Left ventricle myocardium inferior (tissue), 1 donor: ENCODE measurements around the gene TJP1. TPM values are rescaled to one million over a fixed set of nuclear protein-coding genes. Genes with fewer than 3 reads are reported as not detected.

Experiments used
- DNase-seq: peaks from one replicate; pipeline ENCODE4 v3.0.0-alpha.2; 2020
- H3K27ac ChIP-seq: fragments of 200-600 bp; replicated peaks from 2 replicates; pipeline ENCODE4 v1.8.0; 2021
- H3K27me3 ChIP-seq: fragments of 200-600 bp; 2 replicates; pipeline ENCODE4 v1.8.0; 2021; ENCODE audit warnings: low read depth
- H3K36me3 ChIP-seq: fragments of 200-600 bp; 2 replicates; pipeline ENCODE4 v1.8.0; 2021
- H3K4me1 ChIP-seq: fragments of 200-600 bp; 2 replicates; pipeline ENCODE4 v1.8.0; 2021
- H3K4me3 ChIP-seq: fragments of 200-600 bp; 2 replicates; pipeline ENCODE4 v1.8.0; 2021; ENCODE audit warnings: mild to moderate bottlenecking, moderate library complexity
- H3K9me3 ChIP-seq: fragments of 200-600 bp; replicated peaks from 2 replicates; pipeline ENCODE4 v1.8.0; 2021
- intact Hi-C: fragments of 100-400 bp; cut with micrococcal nuclease; formaldehyde crosslinking; loops from one replicate; pipeline ENCODE4 v1.11.0; 2022
- total RNA-seq: library from RNA; stranded (reverse); fragmentation: NEBNext Ultra II Directional; extraction: Animal tissue kit (Norgen Biotek cat#: 25700); gene quantifications from one replicate; pipeline ENCODE4 v1.2.1, GENCODE V29; 2021
- TF ChIP-seq, protein P1 (sequence below): fragments of 200-600 bp; IDR thresholded peaks from 2 replicates; pipeline ENCODE4 v1.8.0; 2021; ENCODE audit warnings: antibody characterized with exemption, mild to moderate bottlenecking, borderline replicate concordance
- donor health status: DM: no; HTN: yes; CAD: no; lungs with severe emphysema.

The TJP1 gene
- total RNA-seq, 1 donor from 2014 or later: 108 TPM

DNA sequence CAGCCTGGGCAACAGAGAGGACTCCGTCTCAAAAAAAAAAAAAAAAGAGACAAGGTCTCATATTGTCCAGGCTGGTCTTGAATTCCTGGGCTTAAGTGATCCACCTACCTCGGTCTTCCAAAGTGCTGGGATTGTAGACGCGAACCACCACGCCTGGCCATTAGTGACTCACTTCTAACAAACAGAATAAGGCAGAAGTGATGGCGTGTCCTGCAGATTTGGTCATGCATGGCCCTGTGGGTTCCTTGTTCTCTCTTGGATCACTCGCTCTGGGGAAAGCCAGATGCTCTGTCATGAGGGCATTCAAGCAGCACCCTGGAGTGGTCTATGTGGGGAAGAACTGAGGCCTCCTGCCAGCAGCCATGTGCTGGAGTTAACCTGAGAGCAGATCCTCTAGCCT, 27.4 kb upstream of the TJP1 start:
- intact Hi-C loops: no loop called here
- H3K4me3 ChIP-seq: no peak overlapping the region
- H3K27me3 ChIP-seq: no peaks in the 10 kb centered on the region
- H3K36me3 ChIP-seq: no peaks in the 10 kb centered on the region
- H3K4me1 ChIP-seq: peaks cover 3% of the 10 kb centered on the region
- TF ChIP-seq, protein P1, sequence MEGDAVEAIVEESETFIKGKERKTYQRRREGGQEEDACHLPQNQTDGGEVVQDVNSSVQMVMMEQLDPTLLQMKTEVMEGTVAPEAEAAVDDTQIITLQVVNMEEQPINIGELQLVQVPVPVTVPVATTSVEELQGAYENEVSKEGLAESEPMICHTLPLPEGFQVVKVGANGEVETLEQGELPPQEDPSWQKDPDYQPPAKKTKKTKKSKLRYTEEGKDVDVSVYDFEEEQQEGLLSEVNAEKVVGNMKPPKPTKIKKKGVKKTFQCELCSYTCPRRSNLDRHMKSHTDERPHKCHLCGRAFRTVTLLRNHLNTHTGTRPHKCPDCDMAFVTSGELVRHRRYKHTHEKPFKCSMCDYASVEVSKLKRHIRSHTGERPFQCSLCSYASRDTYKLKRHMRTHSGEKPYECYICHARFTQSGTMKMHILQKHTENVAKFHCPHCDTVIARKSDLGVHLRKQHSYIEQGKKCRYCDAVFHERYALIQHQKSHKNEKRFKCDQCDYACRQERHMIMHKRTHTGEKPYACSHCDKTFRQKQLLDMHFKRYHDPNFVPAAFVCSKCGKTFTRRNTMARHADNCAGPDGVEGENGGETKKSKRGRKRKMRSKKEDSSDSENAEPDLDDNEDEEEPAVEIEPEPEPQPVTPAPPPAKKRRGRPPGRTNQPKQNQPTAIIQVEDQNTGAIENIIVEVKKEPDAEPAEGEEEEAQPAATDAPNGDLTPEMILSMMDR: no peak
- no peak for DNase-seq
- H3K27ac ChIP-seq: no peak overlapping the region
- peaks cover 22% of the 10 kb centered on the region for H3K9me3 ChIP-seq

DNA sequence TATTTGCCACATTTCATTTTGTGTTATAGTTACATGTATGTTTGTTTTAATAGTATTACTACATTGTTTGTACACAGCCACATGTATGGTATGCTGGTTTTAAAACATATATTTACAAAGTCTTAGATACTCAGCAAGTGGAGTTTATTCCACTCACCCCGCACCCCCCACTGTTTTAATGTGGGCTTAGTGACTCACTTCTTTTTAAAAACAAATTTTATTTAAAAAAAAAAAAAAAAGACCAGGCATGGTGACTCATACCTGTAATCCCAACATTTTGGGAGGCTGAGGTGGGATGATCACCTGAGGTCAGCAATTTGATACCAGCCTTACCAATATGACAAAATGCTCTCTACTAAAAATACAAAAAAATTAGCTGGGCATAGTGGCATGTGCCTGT, 26.9 kb upstream of the TJP1 start:
- peaks cover 22% of the 10 kb centered on the region for H3K9me3 ChIP-seq
- TF ChIP-seq, protein P1: no peak
- H3K36me3 ChIP-seq: no peaks in the 10 kb centered on the region
- DNase-seq: no peak
- H3K27ac ChIP-seq: no peak overlapping the region
- no peak overlapping the region for H3K4me3 ChIP-seq
- no peaks in the 10 kb centered on the region for H3K4me1 ChIP-seq
- no peaks in the 10 kb centered on the region for H3K27me3 ChIP-seq
- intact Hi-C loops: no loop called here

DNA sequence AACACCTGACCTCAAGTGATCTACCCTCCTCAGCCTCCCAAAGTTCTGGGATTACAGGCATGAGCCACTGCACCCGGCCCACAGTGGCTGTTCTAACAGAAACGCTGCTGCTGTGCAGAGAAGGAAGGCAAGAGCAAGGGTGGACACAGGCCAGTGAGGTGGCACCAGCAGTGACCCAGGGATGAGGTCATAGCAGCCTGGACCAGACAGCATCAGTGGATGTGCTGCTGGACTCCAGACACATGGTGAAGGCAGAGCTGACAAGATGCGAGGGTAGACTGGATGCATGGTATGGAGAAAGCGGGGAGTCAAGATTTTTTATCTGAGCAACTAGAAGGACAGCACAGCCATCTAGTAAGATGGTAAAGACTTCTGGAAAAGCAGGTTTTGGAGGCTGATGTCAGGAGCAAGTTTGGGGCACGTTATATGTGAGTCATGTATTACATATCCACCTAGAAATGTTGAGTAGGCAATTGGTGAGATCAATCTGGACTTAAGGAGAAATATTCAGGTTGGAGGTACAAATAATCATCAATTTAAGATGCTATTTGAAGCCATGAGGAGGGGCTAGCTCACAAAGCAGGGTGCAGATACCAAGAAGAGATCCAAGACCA, 22.1 kb upstream of the TJP1 start:
- no peaks in the 10 kb centered on the region for H3K36me3 ChIP-seq
- peaks cover 34% of the 10 kb centered on the region for H3K4me1 ChIP-seq
- intact Hi-C loops: no loop called here
- no peak overlapping the region for H3K27ac ChIP-seq
- peaks cover 9% of the 10 kb centered on the region for H3K9me3 ChIP-seq
- TF ChIP-seq, protein P1: no peak
- no peaks in the 10 kb centered on the region for H3K27me3 ChIP-seq
- no peak for DNase-seq
- H3K4me3 ChIP-seq: no peak overlapping the region

DNA sequence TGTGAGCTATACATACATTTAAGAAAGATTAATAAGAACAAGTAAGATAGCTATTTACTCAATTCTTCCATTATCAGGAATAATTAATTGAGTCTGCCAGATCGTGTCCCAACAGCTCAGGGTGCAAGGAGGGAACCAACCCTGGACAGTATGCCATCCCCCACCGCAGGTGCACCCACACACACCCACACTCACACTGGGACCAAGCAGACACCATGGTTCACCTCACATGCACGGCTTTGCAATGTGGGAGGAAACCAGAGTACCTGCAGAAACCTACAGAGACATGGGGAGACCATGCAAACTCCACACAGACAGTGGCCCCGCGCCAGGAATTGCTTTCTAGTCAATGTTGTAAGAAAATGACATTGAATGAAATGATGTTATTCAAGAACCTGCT, 20.0 kb upstream of the TJP1 start:
- Histone ChIP-seq H3K9me3 (peaks cover 1% of the 10 kb centered on the region), H3K4me3 (no peak overlapping the region), H3K27me3 (no peaks in the 10 kb centered on the region), H3K27ac (peak overlapping the region; percentile 84), H3K36me3 (no peaks in the 10 kb centered on the region), H3K4me1 (peaks cover 44% of the 10 kb centered on the region)
- intact Hi-C loops: no loop called here
- TF ChIP-seq, protein P1: no peak
- no peak for DNase-seq

DNA sequence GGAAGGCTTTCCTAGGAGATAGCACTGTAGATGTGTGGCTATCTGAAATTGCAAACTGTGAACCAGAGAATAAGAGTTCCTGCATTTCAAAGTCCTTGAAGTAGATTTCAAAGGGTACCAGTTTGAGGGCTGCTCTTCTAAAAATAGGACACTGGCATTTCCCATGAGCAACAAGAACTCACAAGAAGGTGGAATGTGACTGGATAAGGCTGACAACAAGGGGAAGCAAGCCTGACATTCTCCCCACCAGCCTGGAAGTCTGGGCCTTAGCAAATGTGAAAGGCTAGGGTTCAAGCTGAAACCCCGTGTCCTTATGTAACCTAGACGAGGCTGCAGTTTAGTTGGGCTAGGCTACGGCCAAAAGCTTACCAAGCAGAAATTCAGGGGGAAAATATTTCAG, 18.7 kb upstream of the TJP1 start:
- no peak for DNase-seq
- H3K9me3 ChIP-seq: no peaks in the 10 kb centered on the region
- peak overlapping the region; percentile 84 for H3K27ac ChIP-seq
- H3K4me1 ChIP-seq: peaks cover 54% of the 10 kb centered on the region
- intact Hi-C loops: no loop called here
- TF ChIP-seq, protein P1: no peak
- H3K36me3 ChIP-seq: no peaks in the 10 kb centered on the region
- no peaks in the 10 kb centered on the region for H3K27me3 ChIP-seq
- peak overlapping the region; percentile 4 for H3K4me3 ChIP-seq

DNA sequence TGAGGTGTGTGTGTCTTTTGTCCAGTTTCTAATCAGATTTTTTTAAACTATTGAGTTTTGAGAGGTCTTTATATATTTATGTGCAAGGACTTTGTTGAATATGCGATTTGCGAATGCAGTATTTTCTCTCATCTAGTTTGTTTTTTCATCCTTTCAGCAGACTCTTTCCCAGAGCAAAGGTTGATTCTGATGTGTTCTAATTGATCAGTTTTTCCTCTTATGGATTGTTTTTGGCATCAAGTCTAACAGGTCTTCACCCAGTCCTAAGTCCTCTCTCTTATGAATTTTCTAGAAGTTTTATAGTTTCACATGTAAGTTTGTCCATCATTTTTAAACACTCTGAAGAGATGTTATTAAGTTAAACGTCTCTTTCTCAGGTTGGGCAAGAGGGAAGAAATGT, 17.8 kb upstream of the TJP1 start:
- TF ChIP-seq, protein P1: no peak
- H3K36me3 ChIP-seq: no peaks in the 10 kb centered on the region
- DNase-seq: no peak
- peak overlapping the region; percentile 84 for H3K27ac ChIP-seq
- no peaks in the 10 kb centered on the region for H3K27me3 ChIP-seq
- no peaks in the 10 kb centered on the region for H3K9me3 ChIP-seq
- peaks cover 62% of the 10 kb centered on the region for H3K4me1 ChIP-seq
- no peak overlapping the region for H3K4me3 ChIP-seq
- intact Hi-C loops: no loop called here
